Caco-2 (cell line): ENCODE results near the gene ZFHX3. TPM values are rescaled to one million over a fixed set of nuclear protein-coding genes. Genes with fewer than 3 reads are reported as not detected.
A peak's percentile ranks its signal among the peaks of the same experiment; 100 is the strongest.

Source experiments
- BruUV-seq: library from RNA; stranded (reverse); fragments of 400-500 nt; replicated peaks from 2 replicates; lab custom pipeline; 2021; lab: Mats Ljungman, UMichigan
- CTCF ChIA-PET: fragments of 300-600 bp; sonication (Branson Sonifier 250); formaldehyde crosslinking; loops from one replicate; lab custom pipeline; 2022; ENCODE audit warnings: antibody characterized with exemption; lab: Charles Lee
- POLR2A ChIA-PET: fragments of 300-600 bp; sonication (Branson Sonifier 250); formaldehyde crosslinking; loops from one replicate; lab custom pipeline; 2022; ENCODE audit warnings: antibody characterized with exemption; lab: Charles Lee
- DNase-seq, 2 experiments: peaks; one replicate each; pipeline versions ENCODE4 v3.0.0 to v3.0.0-alpha.2; 2020 to 2022
- H3K27me3 ChIP-seq: replicated peaks from 2 replicates; pipeline ENCODE4 v1.6.0; 2011; ENCODE audit warnings: low read length; ENCODE audit not compliant: control insufficient read depth, insufficient read depth
- H3K36me3 ChIP-seq: 2 replicates; pipeline ENCODE4 v1.5.1; 2011; ENCODE audit warnings: low read length; ENCODE audit not compliant: control insufficient read depth, insufficient read depth
- H3K4me1 ChIP-seq: fragments of 250-450 bp; sonication (Bioruptor Pico); 2 replicates; pipeline ENCODE4 v1.5.1; 2020; ENCODE audit warnings: mild to moderate bottlenecking
- H3K4me3 ChIP-seq: 2 replicates; pipeline ENCODE4 v1.5.1; 2011; ENCODE audit warnings: low read depth, mild to moderate bottlenecking, control low read depth, low read length
- H3K9me3 ChIP-seq: fragments of 250-450 bp; sonication (Bioruptor Pico); 2 replicates; pipeline ENCODE4 v1.5.1; 2020; ENCODE audit warnings: mild to moderate bottlenecking, moderate library complexity
- H3K27ac Mint-ChIP-seq: one replicate; pipeline ENCODE4 v1.8.0; 2022; ENCODE audit warnings: mixed read lengths; ENCODE audit not compliant: unreplicated experiment
- H3K27me3 Mint-ChIP-seq: one replicate; pipeline ENCODE4 v1.8.0; 2022; ENCODE audit warnings: mixed read lengths; ENCODE audit not compliant: insufficient read depth, unreplicated experiment
- H3K36me3 Mint-ChIP-seq: one replicate; pipeline ENCODE4 v1.8.0; 2022; ENCODE audit warnings: mild to moderate bottlenecking, mixed read lengths; ENCODE audit not compliant: insufficient read depth, unreplicated experiment
- H3K4me1 Mint-ChIP-seq: one replicate; pipeline ENCODE4 v1.8.0; 2022; ENCODE audit warnings: low read depth, mixed read lengths; ENCODE audit not compliant: unreplicated experiment
- H3K4me3 Mint-ChIP-seq: one replicate; pipeline ENCODE4 v1.8.0; 2022; ENCODE audit warnings: mild to moderate bottlenecking, moderate library complexity, mixed read lengths; ENCODE audit not compliant: unreplicated experiment
- H3K9me3 Mint-ChIP-seq: one replicate; pipeline ENCODE4 v1.8.0; 2022; ENCODE audit warnings: mixed read lengths; ENCODE audit not compliant: unreplicated experiment
- CTCF ChIP-seq, 2 experiments: fragments of 200-600 bp in 1 of 2; IDR thresholded peaks; 1 replicate in 1 of 2; 2 replicates in 1 of 2; pipeline versions ENCODE4 v1.5.1 to v1.8.0; 2011 to 2022; ENCODE audit warnings: antibody characterized with exemption in 1 of 2, control low read depth in 1 of 2, inconsistent platforms in 1 of 2, low read depth in 1 of 2, low read length in 1 of 2, mild to moderate bottlenecking in 1 of 2, moderate library complexity in 1 of 2; ENCODE audit not compliant: insufficient read depth in 1 of 2, severe bottlenecking in 1 of 2, unreplicated experiment in 1 of 2
- intact Hi-C: fragments of 100-400 bp; cut with micrococcal nuclease; formaldehyde crosslinking; loops from one replicate; pipeline ENCODE4 v1.10.0; 2022; ENCODE audit not compliant: unreplicated experiment
- total RNA-seq: library from RNA; stranded (reverse); gene quantifications from 2 replicates; pipeline ENCODE4 v1.2.3, GENCODE V29; 2022

ZFHX3 gene
- total RNA-seq, 1 experiment from 2014 or later: 39.9 TPM

GRCh38 chr16:73046202-73046848, 1.6 kb downstream of the ZFHX3 start:
- Histone ChIP-seq H3K27me3 (no peaks in the 10 kb centered on the region), H3K36me3 (no peaks in the 10 kb centered on the region), H3K4me1 (peaks cover 71% of the 10 kb centered on the region), H3K4me3 (no peak overlapping the region), H3K9me3 (no peaks in the 10 kb centered on the region)
- Mint-ChIP-seq H3K4me3 (peak overlapping the region; percentile 73), H3K27me3 (no peaks in the 10 kb centered on the region), H3K36me3 (peaks cover 23% of the 10 kb centered on the region), H3K27ac (peak overlapping the region; percentile 77), H3K9me3 (no peaks in the 10 kb centered on the region), H3K4me1 (peaks cover 51% of the 10 kb centered on the region)
- intact Hi-C loops: loop anchor here (5.0 kb wide), 2 partner anchors 151 to 544 kb away; no protein-coding TSS in a partner anchor
- ChIA-PET POLR2A (interaction anchor here (0.6 kb wide), 1 partner anchor 67 kb away, joined by 3 read pairs; no protein-coding TSS in a partner anchor), CTCF (no interaction called here)
- no peak for DNase-seq
- TF ChIP-seq CTCF (IDR thresholded peaks at IDR 0.05; ENCODE audit: insufficient read depth in 1 of 2, low read depth in 1 of 2, low read length in 1 of 2, severe bottlenecking in 1 of 2, unreplicated experiment in 1 of 2): no peak
- no TSS peak for BruUV-seq

- no peaks in the 10 kb centered on the region for H3K27me3 Mint-ChIP-seq
- H3K4me3 Mint-ChIP-seq: peak overlapping the region; percentile 21
- no peak for TF ChIP-seq CTCF (IDR thresholded peaks at IDR 0.05; ENCODE audit: insufficient read depth in 1 of 2, low read depth in 1 of 2, low read length in 1 of 2, severe bottlenecking in 1 of 2, unreplicated experiment in 1 of 2)
- H3K4me3 ChIP-seq: no peak overlapping the region
- intact Hi-C loops: no loop called here
- H3K4me1 Mint-ChIP-seq: peaks cover 66% of the 10 kb centered on the region
- H3K36me3 Mint-ChIP-seq: peaks cover 34% of the 10 kb centered on the region
- BruUV-seq: no TSS peak
- CTCF ChIA-PET: interaction anchor here (2.7 kb wide), 1 partner anchor 212 kb away, joined by 8 read pairs; no protein-coding TSS in a partner anchor
- DNase-seq: no peak
- no peaks in the 10 kb centered on the region for H3K36me3 ChIP-seq
- peaks cover 66% of the 10 kb centered on the region for H3K4me1 ChIP-seq
- no peaks in the 10 kb centered on the region for H3K9me3 ChIP-seq
- POLR2A ChIA-PET: no interaction called here
- peak overlapping the region; percentile 10 for H3K27ac Mint-ChIP-seq
- no peaks in the 10 kb centered on the region for H3K9me3 Mint-ChIP-seq
- H3K27me3 ChIP-seq: no peaks in the 10 kb centered on the region
Measured at GRCh38 chr16:73043828-73044467, 4.0 kb downstream of the ZFHX3 start.

- intact Hi-C loops: no loop called here
- Histone ChIP-seq H3K9me3 (no peaks in the 10 kb centered on the region), H3K4me3 (no peak overlapping the region), H3K4me1 (peaks cover 73% of the 10 kb centered on the region), H3K36me3 (no peaks in the 10 kb centered on the region), H3K27me3 (no peaks in the 10 kb centered on the region)
- no peak for TF ChIP-seq CTCF (IDR thresholded peaks at IDR 0.05; ENCODE audit: insufficient read depth in 1 of 2, low read depth in 1 of 2, low read length in 1 of 2, severe bottlenecking in 1 of 2, unreplicated experiment in 1 of 2)
- CTCF ChIA-PET: no interaction called here
- Mint-ChIP-seq H3K9me3 (no peaks in the 10 kb centered on the region), H3K4me1 (peaks cover 77% of the 10 kb centered on the region), H3K27me3 (no peaks in the 10 kb centered on the region), H3K27ac (peak overlapping the region; percentile 61), H3K36me3 (peaks cover 37% of the 10 kb centered on the region), H3K4me3 (no peak overlapping the region)
- no peak for DNase-seq
- POLR2A ChIA-PET: no interaction called here
- BruUV-seq: no TSS peak
Measured at GRCh38 chr16:73042807-73043206, 5.1 kb downstream of the ZFHX3 start.
